SK-N-MC (cell line): ENCODE results near the gene TMEM135.

ENCODE experiments used
- EZH2 ChIP-seq: fragments of 200-600 bp; sonication (generic); IDR thresholded peaks from one replicate; pipeline ENCODE4 v1.6.1; 2017; ENCODE audit warnings: antibody characterized with exemption
- POLR2AphosphoS5 ChIP-seq: IDR thresholded peaks from 2 replicates; pipeline ENCODE4 v1.6.1; 2012; ENCODE audit warnings: mild to moderate bottlenecking, low read depth, low read length, borderline replicate concordance

DNA sequence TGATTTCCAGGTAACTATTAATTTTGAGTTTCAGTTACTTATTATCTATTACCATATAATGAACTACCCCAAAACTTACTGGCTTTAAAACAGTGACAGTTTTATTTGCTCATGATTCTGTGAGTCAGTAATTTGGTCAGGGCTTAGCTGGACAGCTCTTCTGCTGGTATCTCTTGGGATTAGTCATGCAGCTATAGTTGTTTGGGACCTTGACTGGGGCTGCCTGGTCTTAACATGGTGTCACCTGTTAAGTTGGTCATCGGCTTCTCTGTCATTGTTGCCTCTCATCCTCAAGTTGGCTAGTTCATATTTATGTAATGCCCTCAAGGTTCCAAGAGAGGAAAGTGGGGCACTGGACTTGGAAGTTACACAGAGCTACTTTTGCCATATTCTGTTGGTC is 177.5 kb downstream of the TMEM135 start:
- TF ChIP-seq EZH2 (no peak), POLR2AphosphoS5 (no peak)
